GM12878 (cell line): Measurements from ENCODE around the gene PLA2G2C. TPM values are rescaled to one million over a fixed set of nuclear protein-coding genes. Genes with fewer than 3 reads are reported as not detected.
"Not testable (repeated sequence)": the region's sequence is repeated elsewhere in the genome, so short reads cannot be mapped to it uniquely, and the experiment has no call there.

ENCODE experiments used
- ATAC-seq: fragments of 200-7000 bp; cut with Tn5 transposase; 3 replicates; pipeline ENCODE4 v1.9.1; 2020; ENCODE audit warnings: mild to moderate bottlenecking, moderate library complexity
- BruUV-seq: library from RNA; stranded (reverse); fragments of 400-500 nt; replicated peaks from 2 replicates; lab custom pipeline; 2021; lab: Mats Ljungman, UMichigan
- CTCF ChIA-PET: fragments of 300-600 bp; sonication (Branson Sonifier 250); formaldehyde crosslinking; extraction: SDS; loops from one replicate; lab custom pipeline; 2021; ENCODE audit warnings: inconsistent platforms; lab: Yijun Ruan, JAX
- POLR2A ChIA-PET: fragments of 350-600 bp; formaldehyde crosslinking; extraction: SDS; loops from one replicate; lab custom pipeline; 2021; ENCODE audit warnings: inconsistent platforms; lab: Charles Lee
- RAD21 ChIA-PET: fragments of 300-600 bp; sonication (Branson Sonifier 250); formaldehyde crosslinking; loops from one replicate; lab custom pipeline; 2023; ENCODE audit warnings: antibody characterized with exemption; ENCODE audit not compliant: unreplicated experiment; lab: Charles Lee
- SMC1A ChIA-PET: fragments of 300-600 bp; sonication (Branson Sonifier 250); formaldehyde crosslinking; loops from one replicate; lab custom pipeline; 2023; ENCODE audit not compliant: unreplicated experiment, uncharacterized antibody; lab: Charles Lee
- DNase-seq: peaks from one replicate; pipeline ENCODE4 v3.0.0-alpha.2; 2011; ENCODE audit warnings: low read depth, low spot score
- FAIRE-seq: peaks from 3 replicates; lab custom pipeline; 2011; peaks lifted over from hg19 to GRCh38; lab: Jason Lieb, UNC
- H2AFZ ChIP-seq: 2 replicates; pipeline ENCODE4 v1.6.0; 2011; ENCODE audit warnings: low read depth, low read length, control low read depth; ENCODE audit not compliant: control insufficient read depth
- H3K27ac ChIP-seq: 2 replicates; pipeline ENCODE4 v1.5.1; 2011; ENCODE audit warnings: control low read depth; ENCODE audit not compliant: control insufficient read depth, insufficient read depth
- H3K27me3 ChIP-seq, 2 experiments: replicated peaks in 1 of 2; 2 replicates each; pipeline versions ENCODE4 v1.6.0 to v1.6.1; 2011; ENCODE audit warnings: low read length in 1 of 2; ENCODE audit not compliant: control insufficient read depth in 2 of 2, insufficient read depth in 2 of 2
- H3K36me3 ChIP-seq, 2 experiments: 2 replicates each; pipeline ENCODE4 v1.5.1; 2011; ENCODE audit warnings: low read length in 1 of 2; ENCODE audit not compliant: control insufficient read depth in 2 of 2, insufficient read depth in 2 of 2
- H3K4me1 ChIP-seq: 2 replicates; pipeline ENCODE4 v1.6.1; 2011; ENCODE audit warnings: mild to moderate bottlenecking, low read length, moderate library complexity, mixed read lengths; ENCODE audit not compliant: control insufficient read depth, insufficient read depth
- H3K4me2 ChIP-seq: 2 replicates; pipeline ENCODE4 v1.6.0; 2011; ENCODE audit warnings: control low read depth; ENCODE audit not compliant: control insufficient read depth, insufficient read depth
- H3K4me3 ChIP-seq: fragments of 200-600 bp; sonication (generic); 2 replicates; pipeline ENCODE4 v1.5.1; 2016
- H3K79me2 ChIP-seq: 2 replicates; pipeline ENCODE4 v1.6.0; 2011; ENCODE audit warnings: low read length; ENCODE audit not compliant: control insufficient read depth, insufficient read depth
- H3K9ac ChIP-seq: 2 replicates; pipeline ENCODE4 v1.8.0; 2011; ENCODE audit warnings: low read length, control low read depth, mixed read lengths; ENCODE audit not compliant: control insufficient read depth, insufficient read depth
- H3K9me3 ChIP-seq: replicated peaks from 3 replicates; pipeline ENCODE4 v1.5.1; 2011; ENCODE audit warnings: mild to moderate bottlenecking, low read length; ENCODE audit not compliant: control insufficient read depth, insufficient read depth
- H4K20me1 ChIP-seq: 2 replicates; pipeline ENCODE4 v1.6.0; 2011; ENCODE audit not compliant: control insufficient read depth, insufficient read depth
- EGR1 ChIP-seq, 2 experiments: IDR thresholded peaks; 1 replicate in 1 of 2; 2 replicates in 1 of 2; pipeline ENCODE4 v1.6.1; 2011 to 2012; ENCODE audit warnings: low read depth in 2 of 2, low read length in 2 of 2, borderline replicate concordance in 1 of 2, mild to moderate bottlenecking in 1 of 2, moderate library complexity in 1 of 2
- WGBS: methylation state at CpG from one replicate; pipeline ENCODE4 v1.1.6; 2016; ENCODE audit warnings: low lambda C conversion rate; ENCODE audit not compliant: insufficient replicate concordance, insufficient coverage; ENCODE audit errors: missing lambda C conversion rate; 5-methylcytosine and 5-hydroxymethylcytosine counted together
- in situ Hi-C: fragments of 300-500 bp; cut with MboI; formaldehyde crosslinking; loops from 9 replicates; pipeline ENCODE4 v1.14.3; 2018; ENCODE audit warnings: mixed read lengths
- intact Hi-C: fragments of 100-400 bp; cut with micrococcal nuclease; formaldehyde crosslinking; loops from one replicate; pipeline ENCODE4 v1.14.2; 2022; ENCODE audit not compliant: unreplicated experiment
- polyA plus RNA-seq, 11 experiments: library from polyadenylated mRNA; depleted of rRNA in 4 of 11; unstranded in 6 of 11; stranded (reverse) in 5 of 11; fragments of >200 nt; fragmentation: Nextera tagmentation in 4 of 11; fragmentation: Illumina TruSeq in 1 of 11; extraction: Ambion mirVana in 4 of 11; extraction: Trizol in 1 of 11; gene quantifications; 1 replicate in 1 of 11; 2 replicates in 10 of 11; pipeline versions ENCODE4 v1.2.1 to v1.2.3, GENCODE V29; 2011 to 2016; ENCODE audit warnings: inconsistent platforms in 2 of 11, missing spikeins in 2 of 11, low read depth in 1 of 11
- total RNA-seq, 4 experiments: library from RNA; depleted of rRNA in 3 of 4; stranded (reverse); fragments of >200 nt in 3 of 4; fragmentation: Illumina TruSeq in 1 of 4; extraction: Trizol in 1 of 4; gene quantifications; 2 replicates each; pipeline versions ENCODE4 v1.2.1 to v1.2.3, GENCODE V29; 2013 to 2021

The PLA2G2C gene
- total and polyA plus RNA-seq, 10 of the 15 experiments (the other 5 are each of a cell fraction or from before 2014, with no cell fraction given), result 0.05 TPM; not detected in 9

DNA sequence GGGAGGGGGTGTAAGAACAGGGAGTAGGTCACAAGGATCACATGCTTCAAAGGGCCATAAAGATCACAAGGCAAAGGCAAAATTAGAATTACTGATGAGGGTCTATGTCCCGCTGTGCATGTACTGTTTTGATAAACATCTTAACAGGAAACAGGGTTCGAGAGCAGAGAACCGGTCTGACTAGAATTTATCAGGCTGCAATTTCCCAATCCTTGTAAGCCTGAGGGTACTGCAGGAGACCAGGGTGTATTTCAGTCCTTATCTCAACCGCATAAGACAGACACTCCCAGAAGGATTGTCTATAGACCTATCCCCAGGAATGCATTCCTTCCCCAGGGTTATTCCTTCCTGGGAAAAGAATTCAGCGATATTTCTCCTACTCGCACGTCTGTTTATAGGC, 46.2 kb upstream of the PLA2G2C start:
- H2AFZ ChIP-seq, POLR2A ChIA-PET, H3K4me1 ChIP-seq, RAD21 ChIA-PET, in situ Hi-C loops, DNase-seq, BruUV-seq, H4K20me1 ChIP-seq, H3K27me3 ChIP-seq, SMC1A ChIA-PET, H3K4me3 ChIP-seq, ATAC-seq, H3K36me3 ChIP-seq, H3K9me3 ChIP-seq, H3K79me2 ChIP-seq, intact Hi-C loops, H3K27ac ChIP-seq, H3K4me2 ChIP-seq, H3K9ac ChIP-seq, FAIRE-seq: not testable (repeated sequence)
- 19% methylated on average over 7 of the region's 7 CpGs for WGBS
- CTCF ChIA-PET, result interaction anchor here (1.5 kb wide), 1 partner anchor 19 kb away, joined by 5 read pairs; no protein-coding TSS in a partner anchor

- in situ Hi-C loops (no loop called here), intact Hi-C loops (no loop called here)
- ATAC-seq, result no peak
- SMC1A ChIA-PET, result no interaction called here
- no TSS peak for BruUV-seq
- no peak for DNase-seq
- H3K4me1 ChIP-seq, result no peaks in the 10 kb centered on the region
- H3K27me3 ChIP-seq, result peaks cover 5 to 6% of the 10 kb centered on the region in 2 experiments; a peak in 3 of 4 replicates
- POLR2A ChIA-PET, result no interaction called here
- no peak overlapping the region for H3K27ac ChIP-seq
- no peak for FAIRE-seq
- H3K36me3 ChIP-seq, result no peaks in the 10 kb centered on the region
- no peaks in the 10 kb centered on the region for H4K20me1 ChIP-seq
- no peak for TF ChIP-seq EGR1 (IDR thresholded peaks at IDR 0.05; ENCODE audit: borderline replicate concordance in 1 of 2, low read depth in 2 of 2, low read length in 2 of 2)
- H3K4me3 ChIP-seq, result no peak overlapping the region
- CTCF ChIA-PET, result interaction anchor here (1.4 kb wide), 1 partner anchor 12 kb away, joined by 4 read pairs; no protein-coding TSS in a partner anchor
- no peaks in the 10 kb centered on the region for H3K79me2 ChIP-seq
- no peak overlapping the region for H3K9ac ChIP-seq
- no peak overlapping the region for H3K4me2 ChIP-seq
- H3K9me3 ChIP-seq, result no peaks in the 10 kb centered on the region
- 34% methylated on average over 2 of the region's 2 CpGs for whole genome bisulfite sequencing
- RAD21 ChIA-PET, result no interaction called here
- H2AFZ ChIP-seq, result no peak overlapping the region
Observed at GRCh38 chr1:20229171-20229570, 42.9 kb upstream of the PLA2G2C start.
